HG03159 (cell line): ENCODE results near the gene ITFG1.

ENCODE experiments used
- ATAC-seq: cut with Tn5 transposase; IDR thresholded peaks from one replicate; pipeline ENCODE4 v1.9.1; 2021; ENCODE audit warnings: mild to moderate bottlenecking, moderate library complexity; ENCODE audit not compliant: unreplicated experiment

The ITFG1 gene

DNA sequence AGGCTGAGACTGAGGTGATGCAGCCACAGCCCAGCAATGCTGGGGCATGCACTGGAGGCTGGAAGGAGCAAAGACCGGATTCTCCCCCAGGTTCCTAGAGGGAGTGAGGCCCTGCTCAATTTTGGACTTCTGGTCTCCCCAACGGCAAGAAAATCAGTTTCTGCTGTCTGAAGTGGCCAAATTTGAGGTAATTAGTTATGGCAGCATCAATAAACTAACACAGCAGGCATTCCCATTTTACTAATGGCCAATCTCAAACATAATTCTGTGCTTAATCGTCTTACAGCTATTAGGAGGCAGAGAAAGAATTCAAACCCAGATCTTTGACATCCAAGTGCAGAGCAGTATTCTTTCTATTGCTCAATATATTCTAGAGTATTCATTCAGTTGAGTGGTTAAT, 333.3 kb downstream of the ITFG1 start:
- no peak for ATAC-seq

DNA sequence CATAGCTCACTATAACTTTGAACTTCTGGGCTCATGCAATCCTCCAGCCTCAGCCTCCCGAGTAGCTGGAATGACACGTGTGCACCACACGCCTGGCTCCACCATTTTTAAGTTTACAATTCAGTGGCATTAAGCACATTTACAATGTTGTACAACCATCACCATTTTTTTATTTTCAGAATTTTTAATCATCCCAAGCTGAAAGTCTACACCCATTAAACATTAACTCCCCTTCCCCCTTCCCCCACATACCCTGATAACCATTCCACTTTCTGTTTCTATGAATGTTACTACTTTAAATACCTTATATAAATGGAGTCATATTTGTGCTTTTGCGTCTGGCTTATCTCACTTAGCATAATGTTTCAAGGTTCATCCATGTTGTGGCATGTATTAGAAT, 335.1 kb downstream of the ITFG1 start:
- no peak for ATAC-seq

- no peak for ATAC-seq
These were observed 347.7 kb downstream of the ITFG1 start for GRCh38 chr16:47113130-47113529.

GRCh38 chr16:47110939-47111338, 349.9 kb downstream of the ITFG1 start:
- ATAC-seq: no peak

- no peak for ATAC-seq
These were observed 351.5 kb downstream of the ITFG1 start for GRCh38 chr16:47109361-47109760.
